ENCODE results near the gene AGK.

The AGK gene

DNA sequence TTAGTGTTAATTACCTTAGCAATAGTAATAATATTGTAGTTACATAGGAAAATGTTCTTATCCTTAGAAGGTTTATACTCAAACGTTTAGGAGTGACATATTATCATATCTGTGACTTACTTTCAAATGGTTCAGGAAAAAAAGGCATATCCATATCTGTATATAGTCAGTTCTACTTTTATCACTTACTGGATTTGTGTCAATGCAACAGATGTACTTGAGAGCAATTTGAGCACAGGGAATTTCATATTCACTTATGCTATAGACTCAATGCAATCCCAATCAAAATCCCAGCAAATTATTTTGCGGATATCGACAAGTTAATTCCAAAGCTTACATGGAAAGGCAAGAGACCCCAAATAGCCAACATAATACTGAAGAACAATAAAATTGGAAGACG, 140.8 kb downstream of the AGK start:
- Histone ChIP-seq H3K4me2 (ENCODE audit: low read length) (no peak overlapping the region), H3K79me2 (ENCODE audit: low read length) (peaks cover 37% of the 10 kb centered on the region), H3K9ac (ENCODE audit: low read length) (no peak overlapping the region), H3K27ac (ENCODE audit: low read length) (no peak overlapping the region), H4K20me1 (ENCODE audit: insufficient read depth, low read length) (peaks cover 56% of the 10 kb centered on the region), H3K9me3 (ENCODE audit: insufficient read depth, low read length) (no peaks in the 10 kb centered on the region), H3K4me3 (ENCODE audit: low read length) (no peak overlapping the region), H3K4me1 (ENCODE audit: low read length) (no peaks in the 10 kb centered on the region), H3K36me3 (replicated peaks; ENCODE audit: low read depth, low read length) (peaks cover 4% of the 10 kb centered on the region), H2AFZ (ENCODE audit: low read depth, low read length) (no peak overlapping the region), H3K27me3 (ENCODE audit: low read depth, low read length) (no peaks in the 10 kb centered on the region)
- TF ChIP-seq EZH2phosphoT487 (IDR thresholded peaks at IDR 0.05; ENCODE audit: low read depth) = no peak
- TF ChIP-seq, protein P1, sequence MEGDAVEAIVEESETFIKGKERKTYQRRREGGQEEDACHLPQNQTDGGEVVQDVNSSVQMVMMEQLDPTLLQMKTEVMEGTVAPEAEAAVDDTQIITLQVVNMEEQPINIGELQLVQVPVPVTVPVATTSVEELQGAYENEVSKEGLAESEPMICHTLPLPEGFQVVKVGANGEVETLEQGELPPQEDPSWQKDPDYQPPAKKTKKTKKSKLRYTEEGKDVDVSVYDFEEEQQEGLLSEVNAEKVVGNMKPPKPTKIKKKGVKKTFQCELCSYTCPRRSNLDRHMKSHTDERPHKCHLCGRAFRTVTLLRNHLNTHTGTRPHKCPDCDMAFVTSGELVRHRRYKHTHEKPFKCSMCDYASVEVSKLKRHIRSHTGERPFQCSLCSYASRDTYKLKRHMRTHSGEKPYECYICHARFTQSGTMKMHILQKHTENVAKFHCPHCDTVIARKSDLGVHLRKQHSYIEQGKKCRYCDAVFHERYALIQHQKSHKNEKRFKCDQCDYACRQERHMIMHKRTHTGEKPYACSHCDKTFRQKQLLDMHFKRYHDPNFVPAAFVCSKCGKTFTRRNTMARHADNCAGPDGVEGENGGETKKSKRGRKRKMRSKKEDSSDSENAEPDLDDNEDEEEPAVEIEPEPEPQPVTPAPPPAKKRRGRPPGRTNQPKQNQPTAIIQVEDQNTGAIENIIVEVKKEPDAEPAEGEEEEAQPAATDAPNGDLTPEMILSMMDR (IDR thresholded peaks at IDR 0.05; ENCODE audit: low read depth, low read length) = no peak

DNA sequence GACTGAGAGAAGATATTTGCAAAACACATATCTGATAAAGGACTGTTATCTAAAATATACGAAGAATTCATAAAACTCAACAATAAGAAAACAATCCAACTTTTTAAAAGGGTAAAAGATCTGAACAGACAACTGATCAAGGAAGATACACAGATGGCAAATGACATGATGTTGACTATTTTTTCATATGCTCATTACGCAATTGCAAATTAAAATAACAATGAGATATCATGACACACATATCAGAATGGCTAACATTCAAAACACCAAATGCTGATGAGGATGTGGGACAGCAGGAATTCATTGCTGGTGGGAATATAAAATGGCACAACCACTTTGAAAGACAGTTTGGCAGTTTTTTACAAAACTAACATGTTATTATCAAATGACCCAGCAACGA, 141.9 kb downstream of the AGK start:
- H3K9me3 ChIP-seq (ENCODE audit: insufficient read depth, low read length) = no peaks in the 10 kb centered on the region
- no peak overlapping the region for H3K9ac ChIP-seq (ENCODE audit: low read length)
- H3K4me3 ChIP-seq (ENCODE audit: low read length) = no peak overlapping the region
- no peaks in the 10 kb centered on the region for H3K27me3 ChIP-seq (ENCODE audit: low read depth, low read length)
- no peak overlapping the region for H3K27ac ChIP-seq (ENCODE audit: low read length)
- peaks cover under 1% of the 10 kb centered on the region; the same call in 1 of the 2 replicates for H3K4me1 ChIP-seq (ENCODE audit: low read length)
- peaks cover 4% of the 10 kb centered on the region for H3K36me3 ChIP-seq (replicated peaks; ENCODE audit: low read depth, low read length)
- TF ChIP-seq, protein P1 (IDR thresholded peaks at IDR 0.05; ENCODE audit: low read depth, low read length) = no peak
- no peak for TF ChIP-seq EZH2phosphoT487 (IDR thresholded peaks at IDR 0.05; ENCODE audit: low read depth)
- H2AFZ ChIP-seq (ENCODE audit: low read depth, low read length) = no peak overlapping the region
- peaks cover 48% of the 10 kb centered on the region for H3K79me2 ChIP-seq (ENCODE audit: low read length)
- H3K4me2 ChIP-seq (ENCODE audit: low read length) = no peak overlapping the region
- H4K20me1 ChIP-seq (ENCODE audit: insufficient read depth, low read length) = peaks cover 66% of the 10 kb centered on the region

DNA sequence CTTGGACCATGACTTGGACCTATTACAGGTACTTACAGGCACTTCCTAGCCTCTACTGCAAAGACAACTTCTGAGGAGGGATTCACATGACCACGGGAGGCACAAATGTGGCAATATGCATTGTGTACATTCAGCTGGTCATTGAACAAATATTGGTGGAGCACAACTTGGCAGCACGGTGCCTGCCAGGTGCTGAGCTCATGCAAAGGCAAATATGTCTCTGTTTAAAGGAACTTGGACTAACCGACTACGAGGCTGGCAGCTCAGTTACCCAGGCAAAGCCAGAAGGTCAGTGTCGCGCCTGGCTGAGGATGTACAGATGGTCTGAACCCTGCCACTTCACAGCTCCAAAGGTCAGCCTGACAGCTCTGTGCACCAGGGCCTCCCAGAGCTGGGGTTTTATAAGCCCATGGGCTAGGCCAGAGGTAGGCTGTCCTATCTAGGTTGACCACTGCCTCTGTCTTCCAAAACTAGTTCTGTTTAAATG, 144.6 kb downstream of the AGK start:
- Histone ChIP-seq H3K9ac (ENCODE audit: low read length) (no peak overlapping the region), H3K27me3 (ENCODE audit: low read depth, low read length) (no peaks in the 10 kb centered on the region), H3K79me2 (ENCODE audit: low read length) (peaks cover 52% of the 10 kb centered on the region), H3K9me3 (ENCODE audit: insufficient read depth, low read length) (no peaks in the 10 kb centered on the region), H3K4me2 (ENCODE audit: low read length) (no peak overlapping the region), H3K27ac (ENCODE audit: low read length) (no peak overlapping the region), H3K4me3 (ENCODE audit: low read length) (no peak overlapping the region), H3K4me1 (ENCODE audit: low read length) (peaks cover 19% of the 10 kb centered on the region), H4K20me1 (ENCODE audit: insufficient read depth, low read length) (peaks cover 67% of the 10 kb centered on the region), H3K36me3 (replicated peaks; ENCODE audit: low read depth, low read length) (no peaks in the 10 kb centered on the region), H2AFZ (ENCODE audit: low read depth, low read length) (no peak overlapping the region)
- TF ChIP-seq EZH2phosphoT487 (IDR thresholded peaks at IDR 0.05; ENCODE audit: low read depth) = no peak
- TF ChIP-seq, protein P1 (IDR thresholded peaks at IDR 0.05; ENCODE audit: low read depth, low read length) = no peak

DNA sequence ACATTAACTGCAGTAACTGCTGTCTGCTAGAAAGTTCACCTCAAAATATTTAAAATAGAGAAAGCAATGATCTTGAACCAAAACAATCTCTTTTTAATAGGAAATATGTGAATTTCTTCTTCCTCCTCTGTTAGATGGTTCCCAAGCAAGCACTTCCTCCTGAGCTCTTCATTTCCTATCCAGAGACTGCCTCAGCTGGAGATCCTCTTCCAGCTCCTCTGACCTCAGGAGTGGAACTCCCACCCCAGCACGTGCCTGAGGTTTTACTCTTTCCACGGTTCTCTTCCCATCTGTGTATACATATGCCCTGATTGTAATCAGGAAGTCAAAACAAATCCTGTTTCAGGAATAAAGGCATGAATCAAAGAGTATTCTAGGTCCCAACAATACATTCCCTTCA, 145.1 kb downstream of the AGK start:
- TF ChIP-seq, protein P1 (IDR thresholded peaks at IDR 0.05; ENCODE audit: low read depth, low read length) = no peak
- no peak for TF ChIP-seq EZH2phosphoT487 (IDR thresholded peaks at IDR 0.05; ENCODE audit: low read depth)
- H3K27me3 ChIP-seq (ENCODE audit: low read depth, low read length) = no peaks in the 10 kb centered on the region
- H3K4me2 ChIP-seq (ENCODE audit: low read length) = no peak overlapping the region
- H3K4me1 ChIP-seq (ENCODE audit: low read length) = peaks cover 19% of the 10 kb centered on the region
- peaks cover 51% of the 10 kb centered on the region for H3K79me2 ChIP-seq (ENCODE audit: low read length)
- H2AFZ ChIP-seq (ENCODE audit: low read depth, low read length) = no peak overlapping the region
- H4K20me1 ChIP-seq (ENCODE audit: insufficient read depth, low read length) = peaks cover 64% of the 10 kb centered on the region
- no peaks in the 10 kb centered on the region for H3K36me3 ChIP-seq (replicated peaks; ENCODE audit: low read depth, low read length)
- no peak overlapping the region for H3K27ac ChIP-seq (ENCODE audit: low read length)
- no peak overlapping the region for H3K4me3 ChIP-seq (ENCODE audit: low read length)
- H3K9ac ChIP-seq (ENCODE audit: low read length) = no peak overlapping the region
- no peaks in the 10 kb centered on the region for H3K9me3 ChIP-seq (ENCODE audit: insufficient read depth, low read length)

Data from OCI-LY3 (cell line).